GM18861 (cell line): ENCODE data around the gene TMEM39B.
"Not testable (repeated sequence)": the region's sequence is repeated elsewhere in the genome, so short reads cannot be mapped to it uniquely, and the experiment has no call there.

Source experiments
- ATAC-seq: cut with Tn5 transposase; IDR thresholded peaks from one replicate; pipeline ENCODE4 v1.9.1; 2021; ENCODE audit not compliant: unreplicated experiment

TMEM39B gene

DNA sequence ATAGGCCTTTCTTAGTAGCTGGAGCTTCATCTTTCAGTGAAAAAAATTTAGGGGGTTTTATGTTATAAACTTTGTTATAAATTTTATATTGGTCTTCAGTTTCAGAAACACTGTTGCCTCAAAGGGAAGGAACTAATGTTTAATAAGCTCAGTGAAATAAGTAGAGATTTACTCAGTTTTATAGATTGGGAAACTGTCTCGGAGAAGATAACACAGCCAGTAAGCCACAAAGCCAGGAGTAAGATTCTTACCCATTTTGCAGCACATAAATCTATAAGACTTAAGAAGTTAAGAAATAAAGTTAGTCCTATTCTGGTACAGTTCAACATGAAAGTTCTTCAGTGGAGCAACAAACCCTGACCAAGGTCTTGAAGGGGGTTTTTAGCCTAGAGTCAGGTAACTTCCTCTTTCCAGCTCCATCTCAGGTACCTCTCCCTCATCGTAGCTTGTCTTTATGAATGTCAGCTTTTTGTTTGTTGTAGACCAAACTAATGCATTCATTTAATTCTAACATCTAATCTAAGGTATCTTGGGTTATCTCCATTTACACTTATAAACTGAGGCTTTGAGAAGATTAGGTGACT, 38.4 kb downstream of the TMEM39B start:
- ATAC-seq: no peak

DNA sequence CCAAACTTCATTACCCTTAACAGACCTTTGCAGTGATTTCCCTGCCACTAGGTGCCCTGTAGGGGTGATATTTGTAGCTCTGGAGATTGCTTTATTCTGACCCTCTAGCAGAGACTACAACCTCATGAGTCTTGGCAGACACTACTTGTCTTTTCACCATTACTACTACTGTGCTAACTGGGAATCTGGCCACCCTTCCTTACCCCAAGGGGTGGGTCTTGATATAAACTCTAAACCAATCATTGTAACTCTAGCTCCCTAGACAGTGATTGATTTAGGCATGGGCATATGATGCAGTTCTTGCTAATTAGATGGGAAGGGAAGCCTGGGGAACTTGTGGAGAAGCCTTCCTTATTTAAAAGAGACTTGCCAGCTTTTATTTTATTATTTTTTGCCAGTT, 39.0 kb downstream of the TMEM39B start:
- no peak for ATAC-seq

DNA sequence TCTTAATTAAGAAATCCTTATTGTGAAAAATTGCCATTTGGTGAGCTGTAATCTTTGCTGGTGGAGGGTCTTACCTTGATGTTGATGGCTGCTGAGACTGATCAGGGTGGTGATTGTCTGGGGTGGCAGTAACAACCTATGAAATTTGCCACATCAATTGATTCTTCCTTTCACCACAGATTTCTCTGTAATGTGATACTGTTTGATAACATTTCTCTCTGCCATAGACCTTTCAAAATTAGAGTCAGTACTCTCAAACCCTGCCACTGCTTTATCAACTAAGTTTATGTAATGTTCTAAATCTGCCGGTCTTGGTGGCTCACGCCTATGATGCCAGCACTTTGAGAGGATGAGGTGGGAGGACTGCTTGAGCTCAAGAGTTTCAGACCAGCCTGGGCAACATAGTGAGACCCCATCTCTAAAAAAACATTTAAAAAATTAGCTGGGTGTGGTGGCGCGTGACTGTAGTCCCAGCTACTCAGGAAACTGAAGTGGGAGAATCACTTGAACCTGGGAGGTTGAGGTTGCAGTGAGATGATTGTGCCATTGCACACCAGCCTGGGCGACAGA, 40.2 kb downstream of the TMEM39B start:
- ATAC-seq: no peak

DNA sequence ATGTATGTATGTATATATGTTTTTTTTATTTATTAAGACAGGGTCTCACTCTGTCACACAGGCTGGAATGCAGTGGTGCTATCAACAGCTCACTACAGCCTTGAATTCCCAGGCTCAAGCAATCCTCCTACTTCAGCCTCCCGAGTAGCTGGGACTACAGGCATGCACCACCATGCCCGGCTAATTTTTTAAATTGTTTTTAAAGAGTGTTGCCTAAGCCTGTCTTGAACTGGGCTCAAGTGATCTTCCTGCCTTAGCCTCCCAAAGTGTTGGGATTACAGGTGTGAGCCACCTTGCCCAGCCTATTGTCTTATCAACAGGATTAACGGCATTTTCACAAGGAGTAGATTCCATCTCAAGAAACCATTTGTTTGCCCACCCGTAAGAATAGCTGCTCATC, 40.7 kb downstream of the TMEM39B start:
- not testable (repeated sequence) for ATAC-seq

DNA sequence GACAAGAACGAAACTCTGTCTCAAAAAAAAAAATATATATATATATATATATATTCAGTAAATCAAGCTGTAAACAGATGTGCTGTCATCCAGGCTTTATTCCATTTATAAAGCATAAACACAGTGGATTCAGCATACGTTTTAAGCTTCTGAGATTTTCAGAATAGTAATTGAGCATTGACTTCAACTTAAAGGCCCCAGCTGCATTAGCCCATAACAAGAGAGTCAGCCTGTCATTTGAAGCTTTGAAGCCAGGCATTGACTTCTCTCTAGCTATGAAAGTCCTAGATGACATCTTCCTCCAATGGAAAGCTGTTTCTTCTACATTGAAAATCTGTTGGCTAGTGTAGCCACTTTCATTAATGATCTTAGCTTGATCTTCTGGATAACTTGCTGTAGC, 41.7 kb downstream of the TMEM39B start:
- no peak for ATAC-seq

DNA sequence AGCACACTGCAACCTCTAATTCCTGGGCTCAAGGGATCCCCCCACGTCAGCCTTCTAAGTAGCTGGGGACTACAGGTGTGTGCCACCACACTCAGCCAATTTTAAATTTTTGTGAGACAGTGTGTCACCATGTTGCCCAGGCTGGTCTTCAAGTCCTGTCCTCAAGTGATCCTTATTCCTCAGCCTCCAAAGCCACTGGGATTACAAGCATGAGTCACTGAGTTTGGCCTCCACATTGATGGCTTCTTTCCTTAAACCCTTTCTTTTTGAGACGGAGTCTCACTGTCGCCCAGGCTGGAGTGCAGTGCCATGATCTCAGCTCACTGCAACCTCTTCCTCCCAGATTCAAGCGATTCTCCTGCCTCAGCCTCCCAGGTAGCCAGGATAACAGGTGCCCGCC, 42.8 kb downstream of the TMEM39B start:
- no peak for ATAC-seq

DNA sequence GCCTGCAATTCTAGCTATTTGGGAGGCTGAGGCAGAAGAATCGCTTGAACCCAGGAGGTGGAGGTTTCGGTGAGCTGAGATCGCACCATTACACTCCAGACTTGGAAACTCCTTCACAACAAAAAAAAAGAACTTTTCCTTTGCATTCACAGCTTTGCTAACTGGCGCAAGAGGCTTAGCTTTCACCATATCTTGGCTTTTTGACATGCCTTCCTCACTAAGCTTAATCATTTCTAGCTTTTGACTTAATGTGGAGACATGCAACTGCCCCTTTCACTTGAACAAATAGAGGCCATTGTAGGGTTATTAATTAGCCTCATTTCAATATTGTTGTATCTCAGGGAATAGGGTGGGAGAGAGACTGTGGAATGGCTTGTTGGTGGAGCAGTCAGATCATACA, 43.8 kb downstream of the TMEM39B start:
- no peak for ATAC-seq

DNA sequence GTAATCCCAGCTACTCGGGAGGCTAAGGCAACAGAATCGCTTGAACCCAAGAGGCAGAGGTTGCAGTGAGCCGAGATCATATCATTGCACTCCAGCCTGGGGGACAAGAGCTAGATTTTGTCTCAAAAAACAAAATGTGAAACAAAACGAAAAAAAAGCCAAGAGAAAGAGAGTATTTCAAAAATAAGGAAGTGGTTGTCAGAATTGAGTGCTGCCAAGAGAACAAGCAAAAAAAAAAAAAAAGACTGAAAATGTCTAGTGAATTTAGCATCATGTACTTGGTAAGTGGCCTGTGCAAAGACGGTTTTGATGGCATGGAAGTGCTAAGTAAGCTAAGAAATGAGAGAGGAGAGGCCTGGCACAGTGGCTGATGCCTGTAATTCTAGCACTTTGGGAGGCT, 49.4 kb downstream of the TMEM39B start:
- no peak for ATAC-seq

DNA sequence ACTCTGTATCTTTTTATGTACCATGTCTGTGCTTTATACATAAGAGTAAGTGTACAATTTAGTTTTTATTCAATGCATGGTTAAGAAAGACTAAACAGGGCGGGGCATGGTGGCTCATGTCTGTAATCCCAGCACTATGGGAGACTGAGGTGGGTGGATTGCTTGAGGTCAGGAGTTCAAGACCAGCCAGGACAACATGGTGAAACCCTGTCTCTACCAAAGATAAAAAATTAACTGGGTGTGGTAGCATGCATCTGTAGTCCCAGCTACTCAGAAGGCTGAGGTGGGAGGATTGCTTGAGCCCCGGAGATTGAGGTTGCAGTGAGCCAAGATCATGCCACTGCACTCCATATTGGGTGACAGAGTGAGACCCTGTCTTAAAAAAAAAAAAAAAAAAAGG, 50.6 kb downstream of the TMEM39B start:
- ATAC-seq: not testable (repeated sequence)

DNA sequence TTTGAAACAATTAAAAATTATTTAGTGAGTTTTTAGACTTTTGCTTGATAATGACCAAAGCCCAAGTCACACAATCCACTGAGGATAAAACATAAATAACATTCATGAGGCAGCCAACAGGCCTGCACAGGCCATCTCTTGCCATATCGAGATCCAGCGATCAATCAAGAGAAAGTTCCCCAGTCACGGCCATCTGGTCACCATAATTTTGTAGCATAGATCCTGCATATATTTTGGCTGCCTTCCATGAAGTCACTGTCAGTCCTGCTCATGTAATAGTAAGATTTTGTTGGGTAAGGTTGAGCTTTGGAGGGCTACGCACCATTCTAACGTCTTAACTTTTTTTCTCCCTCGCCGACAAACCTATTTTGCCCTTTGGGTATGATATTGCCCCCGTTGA, 52.6 kb downstream of the TMEM39B start:
- ATAC-seq: no peak

DNA sequence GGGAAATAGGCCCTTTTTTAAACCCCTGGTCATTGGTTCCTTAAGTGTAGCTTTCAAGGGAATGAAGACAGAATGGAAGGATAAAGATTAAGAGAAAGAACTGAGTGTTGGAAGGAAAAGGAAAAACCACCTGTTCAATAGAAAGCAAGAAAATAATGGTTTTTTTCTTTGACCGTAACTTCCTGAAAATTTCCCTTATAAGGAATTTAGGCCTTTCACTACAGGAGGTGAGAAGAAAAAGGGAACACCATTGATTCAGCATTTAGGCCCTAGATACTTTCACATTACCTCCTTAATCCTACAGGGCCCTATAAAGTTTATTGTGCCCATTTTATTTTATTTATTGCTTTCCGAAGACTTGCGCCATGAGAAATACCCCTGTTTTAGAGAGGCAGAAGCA, 54.0 kb downstream of the TMEM39B start:
- ATAC-seq: no peak

DNA sequence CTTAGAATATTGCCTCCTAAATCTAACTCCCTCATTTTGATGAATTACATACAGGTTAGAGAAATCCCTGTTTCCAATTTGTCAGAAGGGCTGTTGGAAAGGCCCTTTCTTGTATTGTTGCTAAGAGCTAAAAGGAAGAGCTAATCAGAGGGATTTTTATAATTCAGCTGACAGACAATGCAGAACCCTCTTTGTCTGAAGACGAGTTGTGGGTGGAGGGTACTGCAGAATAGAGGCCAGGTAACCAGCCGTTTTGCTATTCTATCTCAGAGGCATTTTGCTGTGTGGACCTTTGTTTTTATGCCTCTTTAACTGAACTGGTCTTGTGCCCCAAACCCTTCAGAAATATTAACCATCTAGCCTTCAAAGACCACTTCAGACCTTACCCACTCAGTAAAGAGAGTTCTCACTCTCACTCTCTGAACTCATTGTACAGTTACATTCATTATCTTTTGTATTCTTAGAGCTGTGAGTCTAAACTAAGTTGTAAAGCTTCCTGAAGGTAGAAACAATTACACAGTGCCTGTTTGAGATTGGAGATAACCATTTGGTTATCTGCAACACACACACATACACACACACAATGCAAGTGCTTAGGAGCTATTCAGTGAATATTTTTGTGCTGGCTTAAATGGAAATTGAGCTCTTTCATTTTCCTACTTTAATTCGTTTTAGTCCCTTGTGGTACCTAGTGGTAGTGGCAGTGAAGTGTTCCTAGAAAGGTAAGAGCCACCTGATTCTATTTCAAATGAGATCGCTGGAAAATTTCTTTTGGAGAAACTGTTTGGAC, 54.9 kb downstream of the TMEM39B start:
- no peak for ATAC-seq

DNA sequence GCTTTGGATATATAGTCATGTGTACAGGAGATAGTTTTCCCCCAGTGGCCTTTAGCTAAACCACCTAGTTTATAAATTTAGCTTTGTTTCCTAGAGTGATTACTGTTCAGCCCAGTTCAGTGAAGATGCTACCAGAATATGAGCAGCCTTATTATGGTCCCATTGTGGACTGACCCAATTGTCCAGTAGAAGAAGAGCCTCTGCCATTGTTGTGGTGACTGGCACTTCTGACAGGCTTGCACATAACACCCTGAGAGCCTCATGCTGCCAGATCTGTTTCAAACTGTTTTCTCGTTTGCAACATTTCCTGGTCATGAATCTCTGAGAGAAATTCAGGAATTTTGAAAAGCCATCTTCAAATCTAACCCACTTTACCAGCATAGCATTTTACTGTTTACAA, 55.7 kb downstream of the TMEM39B start:
- ATAC-seq: no peak

DNA sequence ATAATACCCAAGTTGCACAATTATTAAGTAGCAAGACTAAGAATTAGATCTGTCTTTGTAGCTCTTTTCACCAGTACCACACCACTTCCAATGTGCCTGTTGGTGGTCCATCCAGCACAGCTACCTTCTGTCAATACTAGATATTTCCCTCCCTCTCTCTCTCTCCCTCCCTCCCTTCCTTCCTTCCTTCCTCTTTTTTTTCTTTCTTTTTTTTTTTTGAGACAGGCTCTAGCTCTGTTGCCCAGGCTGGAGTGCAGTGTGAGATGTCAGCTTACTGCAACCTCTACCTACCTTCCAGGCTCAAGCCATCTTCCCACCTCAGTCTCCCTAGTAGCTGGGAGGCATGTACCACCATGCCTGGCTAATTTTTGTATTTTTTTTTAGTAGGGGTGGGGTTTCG, 56.2 kb downstream of the TMEM39B start:
- ATAC-seq: no peak

DNA sequence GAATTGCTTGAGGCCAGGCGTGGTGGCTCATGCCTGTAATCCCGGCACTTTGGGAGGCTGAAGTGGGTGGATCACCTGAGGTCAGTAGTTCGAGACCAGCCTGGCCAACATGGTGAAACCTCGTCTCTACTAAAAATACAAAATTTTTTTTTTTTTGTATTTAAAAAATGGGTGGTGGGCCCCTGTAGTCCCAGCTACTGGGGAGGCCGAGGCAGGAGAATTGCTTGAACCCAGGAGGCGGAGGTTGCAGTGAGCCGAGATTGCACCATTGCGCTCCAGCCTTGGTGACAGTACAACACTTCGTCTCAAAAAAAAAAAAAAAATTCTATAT, 61.2 kb downstream of the TMEM39B start:
- ATAC-seq: not testable (repeated sequence)

DNA sequence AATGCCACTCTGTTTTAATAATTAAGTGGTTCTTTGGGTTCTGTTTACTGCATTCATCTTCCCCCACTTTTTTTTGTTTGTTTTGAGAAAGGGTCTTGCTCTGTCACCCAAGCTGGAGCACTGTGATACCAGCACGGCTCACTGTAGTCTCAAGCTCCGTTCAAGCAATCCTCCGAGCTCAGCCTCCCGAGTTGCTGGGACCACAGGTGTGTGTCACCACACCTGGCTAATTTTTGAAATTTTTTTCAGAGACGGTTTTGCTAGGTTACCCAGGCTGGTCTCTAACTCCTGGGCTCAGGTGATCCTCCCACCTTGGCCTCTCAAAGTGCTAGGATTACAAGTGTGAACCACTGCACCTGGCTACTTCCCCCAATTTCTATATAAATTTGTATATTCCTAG, 64.4 kb downstream of the TMEM39B start:
- no peak for ATAC-seq

DNA sequence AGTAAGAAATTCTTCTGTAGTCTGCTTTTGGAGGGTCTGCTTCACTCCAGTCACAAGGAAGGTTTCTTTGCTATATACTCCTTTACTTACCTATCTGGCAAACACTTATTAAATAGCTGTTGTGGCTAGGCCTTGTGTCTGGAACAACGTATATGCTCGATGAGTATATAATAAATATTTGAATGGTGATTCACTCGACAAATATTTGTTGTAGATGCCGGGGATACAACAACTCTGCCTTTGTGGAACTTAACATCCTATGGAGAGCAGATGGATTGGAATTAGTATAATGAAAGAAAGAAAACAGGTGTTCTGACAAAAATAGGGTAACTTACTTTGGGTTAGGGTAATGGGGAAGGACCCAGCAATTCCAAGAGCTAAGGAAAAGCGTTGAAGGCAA, 66.2 kb downstream of the TMEM39B start:
- ATAC-seq: no peak

DNA sequence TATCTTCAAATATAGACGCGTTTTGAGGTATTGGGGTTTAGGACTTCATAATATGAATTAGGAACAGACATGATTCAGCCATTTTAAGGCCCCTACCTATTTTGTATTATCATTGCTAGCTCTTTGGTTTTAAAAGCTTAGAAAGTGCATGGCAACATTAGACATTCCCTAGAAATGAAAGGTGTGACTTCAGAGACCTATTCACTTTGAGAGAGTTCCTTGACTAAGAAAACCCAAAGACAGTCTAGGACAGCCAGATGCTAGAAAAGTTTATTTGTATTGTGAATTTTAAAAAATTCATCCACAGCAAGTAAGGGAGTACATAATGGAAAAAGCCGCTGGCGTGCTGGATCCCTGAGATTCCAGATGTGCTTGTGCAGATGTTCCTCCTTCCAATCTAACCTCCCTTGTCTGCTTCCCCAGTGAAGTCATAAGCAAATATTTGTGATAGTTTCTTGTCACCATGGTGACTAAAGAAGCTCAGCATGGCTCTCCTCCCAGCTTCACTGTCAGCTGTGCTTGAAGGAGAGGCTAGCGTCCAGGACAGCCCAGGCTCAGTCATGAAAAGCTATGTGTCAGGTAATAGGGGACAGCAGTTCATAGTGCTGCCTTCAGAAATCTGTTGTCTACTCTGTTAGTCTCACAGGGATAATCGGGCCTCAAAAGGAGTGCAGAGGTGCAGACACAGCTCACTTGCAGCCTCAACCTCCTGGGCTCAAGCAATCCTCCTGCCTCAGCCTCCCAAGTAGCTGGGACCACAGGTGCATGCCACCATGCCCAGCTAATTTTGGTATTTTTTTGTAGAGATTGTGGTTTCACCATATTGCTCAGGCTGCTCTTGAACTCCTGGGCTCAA, 69.9 kb downstream of the TMEM39B start:
- no peak for ATAC-seq

DNA sequence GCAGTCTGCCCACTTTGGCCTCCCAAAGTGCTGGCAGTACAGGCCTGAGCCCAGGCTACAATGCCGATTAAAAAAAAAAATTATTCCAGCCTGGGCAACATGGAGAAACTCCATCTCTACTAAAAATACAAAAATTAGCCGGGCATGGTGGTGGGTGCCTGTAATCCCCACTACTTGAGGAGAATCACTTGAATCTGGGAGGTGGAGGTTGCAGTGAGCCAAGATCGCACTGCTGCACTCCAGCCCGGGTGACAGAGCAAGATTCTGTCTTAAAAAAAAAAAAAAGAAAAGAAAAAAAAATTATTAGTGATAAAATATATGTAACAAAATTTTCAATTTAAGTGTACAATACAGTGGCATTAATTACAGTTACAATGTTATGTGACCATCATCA, 70.6 kb downstream of the TMEM39B start:
- ATAC-seq: not testable (repeated sequence)

DNA sequence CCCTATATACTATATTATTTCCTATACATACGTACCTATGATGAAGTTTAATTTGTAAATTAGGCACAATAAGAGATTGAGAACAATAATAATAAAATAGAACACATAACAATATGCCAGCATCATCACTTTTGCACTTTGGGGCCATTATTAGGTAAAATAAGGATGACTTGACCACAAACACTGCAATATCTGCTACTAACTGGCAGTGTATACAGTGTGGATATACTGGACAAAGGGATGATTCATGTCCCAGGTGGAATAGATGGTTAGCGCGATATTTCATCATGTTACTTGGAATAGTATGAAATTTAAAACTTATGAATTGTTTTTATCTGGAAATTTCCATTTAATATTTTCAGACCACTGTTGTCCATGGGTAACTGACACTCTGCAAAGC, 71.3 kb downstream of the TMEM39B start:
- ATAC-seq: no peak

DNA sequence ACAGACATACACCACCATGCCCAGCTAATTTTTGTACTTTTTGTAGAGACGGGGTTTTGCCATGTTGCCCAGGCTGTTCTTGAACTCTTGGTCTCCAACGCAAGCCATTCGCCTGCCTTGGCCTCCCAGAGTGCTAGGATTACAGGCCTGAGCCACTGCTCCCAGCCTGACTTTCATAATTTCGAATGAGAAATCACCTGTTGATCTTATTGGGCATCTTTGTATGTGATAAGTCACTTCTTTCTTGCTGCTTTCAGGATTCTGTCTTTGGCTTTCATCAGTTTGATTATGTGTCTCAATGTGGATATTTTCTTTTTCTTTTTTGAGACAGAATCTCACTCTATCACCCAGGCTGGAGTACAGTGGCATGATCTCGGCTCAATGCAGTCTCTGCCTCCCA, 75.1 kb downstream of the TMEM39B start:
- ATAC-seq: not testable (repeated sequence)

DNA sequence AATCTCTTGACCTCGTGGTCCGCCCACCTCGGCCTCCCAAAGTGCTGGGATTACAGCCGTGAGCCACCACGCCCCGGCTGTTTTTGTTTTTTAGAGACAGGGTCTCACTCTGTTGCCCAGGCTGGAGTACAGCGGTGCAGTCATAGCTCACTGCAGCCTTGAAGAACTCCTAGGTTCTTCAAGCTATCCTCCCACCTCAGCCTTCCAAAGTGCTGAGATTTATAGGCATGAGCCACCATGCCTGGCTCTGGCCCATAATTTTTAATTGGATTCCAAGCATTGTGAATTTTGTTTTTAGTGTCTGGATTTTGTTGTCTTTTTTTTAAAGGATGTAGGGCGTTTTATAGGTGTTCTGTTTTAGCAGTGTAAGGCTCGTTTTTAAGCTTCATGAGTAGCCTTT, 78.1 kb downstream of the TMEM39B start:
- ATAC-seq: no peak
